SU-DHL-6 (cell line): ENCODE measurements around the gene TMEM229B.

Experiments
- H2AFZ ChIP-seq: fragments of 200-600 bp; sonication (generic); 2 replicates; pipeline ENCODE4 v1.6.1; 2014; ENCODE audit warnings: low read depth, mild to moderate bottlenecking, moderate library complexity, mixed read lengths, antibody characterized with exemption, low read length; ENCODE audit not compliant: severe bottlenecking
- H3F3A ChIP-seq: fragments of 200-600 bp; shearing (Covaris generic); 2 replicates; pipeline ENCODE4 v1.6.0; 2016; ENCODE audit warnings: antibody characterized with exemption, mild to moderate bottlenecking; ENCODE audit not compliant: insufficient read depth
- H3K27ac ChIP-seq: fragments of 200-600 bp; sonication (generic); 2 replicates; pipeline ENCODE4 v1.5.1; 2016; ENCODE audit warnings: low read depth, mild to moderate bottlenecking, low read length, moderate library complexity, mixed read lengths
- H3K27me3 ChIP-seq: fragments of 200-600 bp; sonication (generic), shearing (Covaris generic); 2 replicates; pipeline ENCODE4 v1.6.0; 2014; ENCODE audit warnings: mild to moderate bottlenecking, low read length
- H3K36me3 ChIP-seq: fragments of 200-600 bp; sonication (generic); 2 replicates; pipeline ENCODE4 v1.6.1; 2014; ENCODE audit warnings: mild to moderate bottlenecking, low read length, mixed read lengths
- H3K4me2 ChIP-seq: fragments of 300-600, 200-600 bp; shearing (Covaris generic), sonication (generic); 2 replicates; pipeline ENCODE4 v1.6.0; 2014; ENCODE audit warnings: low read length, low read depth, mild to moderate bottlenecking; ENCODE audit not compliant: poor library complexity, severe bottlenecking
- H3K4me3 ChIP-seq: fragments of 200-600 bp; sonication (generic); 2 replicates; pipeline ENCODE4 v1.5.1; 2014; ENCODE audit warnings: antibody characterized with exemption, low read length, mild to moderate bottlenecking, mixed read lengths; ENCODE audit not compliant: insufficient read depth, poor library complexity, severe bottlenecking
- H3K79me2 ChIP-seq: fragments of 200-600 bp; sonication (generic); 2 replicates; pipeline ENCODE4 v1.6.1; 2014; ENCODE audit warnings: mild to moderate bottlenecking, low read length, moderate library complexity; ENCODE audit not compliant: insufficient read depth
- H3K9ac ChIP-seq: fragments of 200-600 bp; sonication (generic); 2 replicates; pipeline ENCODE4 v1.7.0; 2014; ENCODE audit warnings: mild to moderate bottlenecking, low read length
- H3K9me2 ChIP-seq: fragments of 200-600 bp; sonication (generic); replicated peaks from 2 replicates; pipeline ENCODE4 v1.6.1; 2014; ENCODE audit warnings: low read length; ENCODE audit not compliant: insufficient read depth
- H3K9me3 ChIP-seq: fragments of 200-600 bp; sonication (generic); 2 replicates; pipeline ENCODE4 v1.6.1; 2014; ENCODE audit warnings: low read length, mixed read lengths; ENCODE audit not compliant: insufficient read depth
- H4K20me1 ChIP-seq: fragments of 200-600 bp; sonication (generic); 2 replicates; pipeline ENCODE4 v1.6.1; 2014; ENCODE audit warnings: low read depth, mild to moderate bottlenecking, antibody characterized with exemption, low read length, moderate library complexity, mixed read lengths
- CTCF ChIP-seq: fragments of 200-600 bp; sonication (generic); IDR thresholded peaks from one replicate; pipeline ENCODE4 v1.5.1; 2017; ENCODE audit warnings: antibody characterized with exemption, mild to moderate bottlenecking, low read length, moderate library complexity; ENCODE audit not compliant: insufficient read depth, poor library complexity, severe bottlenecking
- EZH2phosphoT487 ChIP-seq: fragments of 200-600 bp; sonication (generic), shearing (Covaris generic); conservative IDR thresholded peaks from 2 replicates; pipeline ENCODE4 v1.6.1; 2018; ENCODE audit warnings: mild to moderate bottlenecking, antibody characterized with exemption, low read length, moderate library complexity, mixed read lengths

TMEM229B gene

GRCh38 chr14:67513631-67514108 lies 25.1 kb upstream of the TMEM229B start:
- H3K4me3 ChIP-seq = no peak overlapping the region
- TF ChIP-seq EZH2phosphoT487 = no peak
- no peak for TF ChIP-seq CTCF
- H3K27ac ChIP-seq = no peak overlapping the region
- no peak overlapping the region for H2AFZ ChIP-seq
- no peaks in the 10 kb centered on the region for H3K36me3 ChIP-seq
- H3K9ac ChIP-seq = no peak overlapping the region
- no peaks in the 10 kb centered on the region for H4K20me1 ChIP-seq
- 0 out of 2 replicates have a peak, but pooled peaks cover 7% of the 10 kb centered on the region for H3F3A ChIP-seq
- no peaks in the 10 kb centered on the region for H3K79me2 ChIP-seq
- H3K9me3 ChIP-seq = no peaks in the 10 kb centered on the region
- no peak overlapping the region for H3K4me2 ChIP-seq
- H3K27me3 ChIP-seq = no peaks in the 10 kb centered on the region
- H3K9me2 ChIP-seq = no peaks in the 10 kb centered on the region

GRCh38 chr14:67512463-67513310 lies 24.2 kb upstream of the TMEM229B start:
- Histone ChIP-seq H3K27ac (no peak overlapping the region), H3F3A (0 out of 2 replicates have a peak, but pooled peaks cover 7% of the 10 kb centered on the region), H3K9ac (no peak overlapping the region), H3K9me3 (no peaks in the 10 kb centered on the region), H3K79me2 (no peaks in the 10 kb centered on the region), H3K4me3 (no peak overlapping the region), H3K4me2 (peak overlapping the region; percentile 12), H4K20me1 (no peaks in the 10 kb centered on the region), H3K9me2 (no peaks in the 10 kb centered on the region), H3K27me3 (no peaks in the 10 kb centered on the region), H3K36me3 (no peaks in the 10 kb centered on the region), H2AFZ (no peak overlapping the region)
- TF ChIP-seq CTCF (no peak), EZH2phosphoT487 (no peak)

- H3K9me2 ChIP-seq = no peaks in the 10 kb centered on the region
- H3K9me3 ChIP-seq = no peaks in the 10 kb centered on the region
- no peaks in the 10 kb centered on the region for H3K27me3 ChIP-seq
- 0 out of 2 replicates have a peak, but pooled peaks cover 7% of the 10 kb centered on the region for H3F3A ChIP-seq
- TF ChIP-seq EZH2phosphoT487 = no peak
- TF ChIP-seq CTCF = no peak
- H3K27ac ChIP-seq = no peak overlapping the region
- no peaks in the 10 kb centered on the region for H3K36me3 ChIP-seq
- no peaks in the 10 kb centered on the region for H4K20me1 ChIP-seq
- no peaks in the 10 kb centered on the region for H3K79me2 ChIP-seq
- no peak overlapping the region for H3K9ac ChIP-seq
- H3K4me3 ChIP-seq = no peak overlapping the region
- H3K4me2 ChIP-seq = no peak overlapping the region
- H2AFZ ChIP-seq = no peak overlapping the region
These were observed 22.3 kb upstream of the TMEM229B start for GRCh38 chr14:67510836-67511235.
